GM12873 (cell line): Measurements from ENCODE around the gene PHKG1.
A peak's percentile ranks its signal among the peaks of the same experiment; 100 is the strongest.

Experiments
- TF ChIP-seq, protein P1 (sequence below): IDR thresholded peaks from 2 replicates; pipeline ENCODE4 v1.5.1; 2012; ENCODE audit warnings: low read depth, mild to moderate bottlenecking, moderate library complexity, low read length, control low read depth; ENCODE audit not compliant: insufficient read depth; ENCODE audit errors: missing control alignments

The PHKG1 gene

DNA sequence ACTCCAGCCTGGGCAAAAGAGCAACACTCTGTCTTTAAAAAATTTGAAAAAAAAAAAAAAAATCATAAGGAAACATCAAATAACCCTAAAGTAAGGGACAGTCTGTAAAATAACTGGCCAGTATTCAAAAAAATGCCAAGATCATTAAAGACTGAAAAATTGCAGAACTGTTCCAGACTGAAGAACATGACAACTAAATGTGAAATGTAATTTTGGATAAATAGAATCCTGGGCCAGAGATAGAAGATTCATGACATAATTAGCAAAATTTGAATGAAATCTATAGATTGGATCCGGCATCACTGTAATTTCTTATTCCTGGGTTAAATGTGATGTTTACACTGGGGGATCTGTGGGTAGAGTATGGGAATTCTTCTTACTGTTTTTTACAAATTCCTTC is 44.5 kb downstream of the PHKG1 start:
- TF ChIP-seq, protein P1, sequence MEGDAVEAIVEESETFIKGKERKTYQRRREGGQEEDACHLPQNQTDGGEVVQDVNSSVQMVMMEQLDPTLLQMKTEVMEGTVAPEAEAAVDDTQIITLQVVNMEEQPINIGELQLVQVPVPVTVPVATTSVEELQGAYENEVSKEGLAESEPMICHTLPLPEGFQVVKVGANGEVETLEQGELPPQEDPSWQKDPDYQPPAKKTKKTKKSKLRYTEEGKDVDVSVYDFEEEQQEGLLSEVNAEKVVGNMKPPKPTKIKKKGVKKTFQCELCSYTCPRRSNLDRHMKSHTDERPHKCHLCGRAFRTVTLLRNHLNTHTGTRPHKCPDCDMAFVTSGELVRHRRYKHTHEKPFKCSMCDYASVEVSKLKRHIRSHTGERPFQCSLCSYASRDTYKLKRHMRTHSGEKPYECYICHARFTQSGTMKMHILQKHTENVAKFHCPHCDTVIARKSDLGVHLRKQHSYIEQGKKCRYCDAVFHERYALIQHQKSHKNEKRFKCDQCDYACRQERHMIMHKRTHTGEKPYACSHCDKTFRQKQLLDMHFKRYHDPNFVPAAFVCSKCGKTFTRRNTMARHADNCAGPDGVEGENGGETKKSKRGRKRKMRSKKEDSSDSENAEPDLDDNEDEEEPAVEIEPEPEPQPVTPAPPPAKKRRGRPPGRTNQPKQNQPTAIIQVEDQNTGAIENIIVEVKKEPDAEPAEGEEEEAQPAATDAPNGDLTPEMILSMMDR: no peak

DNA sequence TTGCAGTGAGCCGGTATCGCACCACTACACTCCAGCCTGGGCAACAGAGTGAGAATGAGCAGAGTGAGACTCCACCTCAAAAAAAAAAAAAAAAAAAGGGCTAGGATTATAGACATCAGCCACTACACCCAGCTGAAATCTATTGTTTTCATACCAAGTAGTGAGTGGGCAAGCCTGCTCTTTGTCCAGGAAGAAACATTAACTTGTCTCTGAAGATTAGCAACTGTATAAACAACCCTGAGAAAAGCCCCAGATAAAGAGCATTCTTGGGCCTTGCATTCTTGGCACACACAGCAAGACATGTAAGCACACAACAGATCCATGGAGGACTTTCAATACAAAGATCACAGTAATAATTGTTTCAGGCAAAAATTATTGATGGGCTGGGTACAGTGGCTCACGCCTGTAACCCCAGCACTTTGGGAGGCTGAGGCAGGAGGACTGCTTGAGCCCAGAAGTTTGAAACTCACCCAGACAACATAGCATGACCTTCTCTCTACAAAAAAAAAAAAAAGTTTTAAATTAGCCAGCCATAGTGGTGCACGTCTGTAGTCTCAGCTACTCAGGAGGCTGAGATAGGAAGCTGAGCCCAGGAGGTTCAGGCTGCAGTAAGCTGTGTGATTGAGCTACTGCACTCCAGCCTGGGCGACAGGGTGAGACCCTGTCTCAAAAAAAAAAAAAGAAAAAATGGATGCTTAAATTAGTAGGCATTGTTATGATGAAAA is 45.9 kb downstream of the PHKG1 start:
- TF ChIP-seq, protein P1: no peak

DNA sequence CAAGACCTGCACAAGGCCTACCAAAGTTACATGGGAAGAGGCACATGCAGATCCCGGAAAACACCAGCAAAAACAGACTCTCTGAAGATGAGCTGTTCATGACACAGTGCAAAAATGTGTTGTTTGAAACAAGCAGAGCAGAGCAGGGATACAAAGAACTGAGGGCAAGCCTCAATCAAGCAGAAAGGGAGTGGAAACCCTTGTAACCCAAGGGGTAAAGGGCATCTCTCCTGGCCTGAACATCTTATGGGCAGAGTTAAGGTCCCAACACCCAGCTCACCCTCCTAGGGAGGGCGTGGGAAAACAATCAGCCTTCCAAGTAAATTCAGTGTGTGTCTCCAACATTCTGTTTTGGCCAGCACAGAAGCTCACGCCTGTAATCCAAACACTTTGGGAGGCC is 52.0 kb downstream of the PHKG1 start:
- TF ChIP-seq, protein P1: no peak

DNA sequence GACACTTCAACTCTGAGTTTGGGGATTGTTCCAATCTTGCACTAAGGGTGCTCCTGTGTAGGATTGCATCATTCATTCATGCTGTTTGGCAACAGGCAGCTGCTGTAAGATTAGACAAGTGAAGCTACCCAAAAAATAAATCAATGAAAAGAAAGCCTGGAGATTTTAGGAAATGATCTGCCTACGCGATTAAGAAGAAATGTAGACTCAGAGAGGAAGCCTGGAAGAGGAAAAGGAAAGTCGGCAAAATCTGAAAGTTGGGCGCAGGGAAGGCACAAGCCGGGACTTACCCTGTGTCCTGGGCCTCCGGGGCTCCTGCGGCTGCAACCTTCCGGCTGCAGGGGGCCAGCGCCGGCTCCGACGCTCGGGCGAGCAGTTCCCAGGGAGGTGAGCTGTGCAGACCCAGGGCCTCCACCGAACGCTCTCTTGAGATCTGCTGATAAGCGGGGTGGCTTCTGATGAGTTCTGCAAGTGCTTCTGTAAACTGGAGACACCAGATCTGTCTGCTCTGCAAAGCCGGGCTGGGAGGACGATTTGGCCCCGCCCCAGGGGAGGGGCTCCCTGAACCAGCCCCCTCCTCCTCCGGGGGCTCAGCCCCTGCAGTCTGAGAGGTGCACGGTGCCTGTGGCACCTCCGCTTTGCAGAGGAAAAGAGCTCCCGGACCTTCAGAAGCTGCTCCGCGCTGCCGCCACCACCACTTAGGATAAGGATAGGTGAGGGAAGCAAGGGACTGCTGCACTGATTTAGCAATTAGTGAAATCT is 58.9 kb downstream of the PHKG1 start:
- TF ChIP-seq, protein P1: peak; percentile 39

DNA sequence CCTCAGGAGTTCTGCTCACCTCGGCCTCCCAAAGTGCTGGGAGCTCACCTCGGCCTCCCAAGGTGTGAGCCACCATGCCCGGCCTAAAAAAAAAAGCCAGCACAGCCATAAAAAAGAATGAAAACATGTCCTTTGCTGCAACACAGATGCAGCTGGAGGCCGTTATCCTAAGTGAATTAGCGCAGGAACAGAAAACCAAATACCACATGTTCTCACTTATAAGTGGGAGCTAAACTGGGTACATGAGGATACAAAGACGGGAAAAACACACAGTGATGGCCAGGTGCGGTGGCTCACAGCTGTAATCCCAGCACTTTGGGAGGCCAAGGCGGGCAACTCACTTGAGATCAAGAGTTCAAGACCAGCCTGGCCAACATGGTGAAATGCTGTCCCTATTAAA is 62.4 kb downstream of the PHKG1 start:
- TF ChIP-seq, protein P1: no peak
